Measurements from ENCODE around the gene BCAS3. TPM values are rescaled to one million over a fixed set of nuclear protein-coding genes. Genes with fewer than 3 reads are reported as not detected.

BCAS3 gene
- total RNA-seq, 1 donor from 2014 or later = 14.5 TPM

GRCh38 chr17:61380836-61381525 is 703.3 kb downstream of the BCAS3 start:
- Histone ChIP-seq H2AFZ (ENCODE audit: low read depth, low read length) (no peak overlapping the region), H3K27me3 (ENCODE audit: insufficient read depth, low read length) (no peaks in the 10 kb centered on the region), H3K36me3 (ENCODE audit: insufficient read depth, low read length) (no peaks in the 10 kb centered on the region), H4K20me1 (ENCODE audit: insufficient read depth, low read length) (no peaks in the 10 kb centered on the region), H3K79me2 (ENCODE audit: insufficient read depth, low read length) (no peaks in the 10 kb centered on the region), H3K4me1 (ENCODE audit: insufficient read depth, low read length) (no peaks in the 10 kb centered on the region), H3K27ac (ENCODE audit: low read depth, low read length) (no peak overlapping the region), H3K4me2 (ENCODE audit: low read length) (no peak overlapping the region), H3K9ac (ENCODE audit: low read length) (no peak overlapping the region), H3K9me3 (ENCODE audit: insufficient read depth, low read depth, low read length) (no peaks in the 10 kb centered on the region), H3K4me3 (ENCODE audit: insufficient read depth, low read depth, low read length) (no peak overlapping the region)
- DNase-seq (ENCODE audit: low read depth) (no peak), FAIRE-seq (no peak)
- peaks cover 1% of the 10 kb centered on the region for H3K4me1 Mint-ChIP-seq (ENCODE audit: low read depth, unreplicated experiment)
- no peak overlapping the region for H3K27ac Mint-ChIP-seq (ENCODE audit: unreplicated experiment)
- peaks cover 4% of the 10 kb centered on the region for H3K9me3 Mint-ChIP-seq (ENCODE audit: unreplicated experiment)
- H3K4me3 Mint-ChIP-seq (ENCODE audit: unreplicated experiment) = no peak overlapping the region
- H3K27me3 Mint-ChIP-seq (ENCODE audit: low read depth, unreplicated experiment) = peaks cover 38% of the 10 kb centered on the region
- H3K36me3 Mint-ChIP-seq (ENCODE audit: low read depth, unreplicated experiment) = peaks cover 5% of the 10 kb centered on the region
- TF ChIP-seq CTCF (IDR thresholded peaks at IDR 0.05; ENCODE audit: insufficient read depth, low read depth, low read length) (no peak), EZH2 (IDR thresholded peaks at IDR 0.05; ENCODE audit: insufficient read depth, low read length) (no peak)

- FAIRE-seq (no peak), DNase-seq (ENCODE audit: low read depth) (no peak)
- H3K9ac ChIP-seq (ENCODE audit: low read length) = no peak overlapping the region
- H3K9me3 Mint-ChIP-seq (ENCODE audit: unreplicated experiment) = peaks cover 4% of the 10 kb centered on the region
- H3K27me3 Mint-ChIP-seq (ENCODE audit: low read depth, unreplicated experiment) = peaks cover 38% of the 10 kb centered on the region
- H3K27ac ChIP-seq (ENCODE audit: low read depth, low read length) = no peak overlapping the region
- no peaks in the 10 kb centered on the region for H3K27me3 ChIP-seq (ENCODE audit: insufficient read depth, low read length)
- H3K79me2 ChIP-seq (ENCODE audit: insufficient read depth, low read length) = no peaks in the 10 kb centered on the region
- no peak overlapping the region for H3K4me3 ChIP-seq (ENCODE audit: insufficient read depth, low read depth, low read length)
- H3K4me2 ChIP-seq (ENCODE audit: low read length) = no peak overlapping the region
- H3K4me1 Mint-ChIP-seq (ENCODE audit: low read depth, unreplicated experiment) = peaks cover 1% of the 10 kb centered on the region
- H3K9me3 ChIP-seq (ENCODE audit: insufficient read depth, low read depth, low read length) = no peaks in the 10 kb centered on the region
- H2AFZ ChIP-seq (ENCODE audit: low read depth, low read length) = no peak overlapping the region
- TF ChIP-seq CTCF (IDR thresholded peaks at IDR 0.05; ENCODE audit: insufficient read depth, low read depth, low read length) (no peak), EZH2 (IDR thresholded peaks at IDR 0.05; ENCODE audit: insufficient read depth, low read length) (no peak)
- peaks cover 5% of the 10 kb centered on the region for H3K36me3 Mint-ChIP-seq (ENCODE audit: low read depth, unreplicated experiment)
- no peaks in the 10 kb centered on the region for H3K36me3 ChIP-seq (ENCODE audit: insufficient read depth, low read length)
- H4K20me1 ChIP-seq (ENCODE audit: insufficient read depth, low read length) = no peaks in the 10 kb centered on the region
- H3K27ac Mint-ChIP-seq (ENCODE audit: unreplicated experiment) = no peak overlapping the region
- no peak overlapping the region for H3K4me3 Mint-ChIP-seq (ENCODE audit: unreplicated experiment)
- H3K4me1 ChIP-seq (ENCODE audit: insufficient read depth, low read length) = no peaks in the 10 kb centered on the region
These were observed 703.9 kb downstream of the BCAS3 start for GRCh38 chr17:61381537-61381936.
